ENCODE results near the gene KLHL29. TPM values are rescaled to one million over a fixed set of nuclear protein-coding genes. Genes with fewer than 3 reads are reported as not detected.

Gene KLHL29
- total RNA-seq, 1 donor from 2014 or later: 16.3 TPM

GRCh38 chr2:23351388-23352141, 33.4 kb upstream of the KLHL29 start:
- Histone ChIP-seq H3K27ac (peak overlapping the region in 1 of 2 donors; percentile 10), H3K4me1 (peaks cover 4 to 6% of the 10 kb centered on the region in 2 donors), H3K9me3 (no peaks in the 10 kb centered on the region), H3K4me3 (peak overlapping the region in 1 of 2 donors; percentile 41), H3K27me3 (no peaks in the 10 kb centered on the region), H3K36me3 (no peaks in the 10 kb centered on the region)
- intact Hi-C loops (cut with DNase I): loop anchor here (2.0 kb wide), 1 partner anchor 995 kb away; no protein-coding TSS in a partner anchor
- peak; percentile 65 to 94 (median 82) for TF ChIP-seq CTCF (IDR thresholded peaks at IDR 0.05)
- DNase-seq (ENCODE audit: low spot score in 2 of 2): peak in 1 of 2 donors; percentile 79

GRCh38 chr2:23354554-23354953, 30.4 kb upstream of the KLHL29 start:
- no peak overlapping the region for H3K4me3 ChIP-seq
- H3K27me3 ChIP-seq: no peaks in the 10 kb centered on the region
- intact Hi-C loops (cut with DNase I): no loop called here
- no peak for DNase-seq (ENCODE audit: low spot score in 2 of 2)
- no peak for TF ChIP-seq CTCF (IDR thresholded peaks at IDR 0.05)
- H3K36me3 ChIP-seq: no peaks in the 10 kb centered on the region
- H3K4me1 ChIP-seq: peaks cover 4 to 6% of the 10 kb centered on the region in 2 donors
- H3K27ac ChIP-seq: no peak overlapping the region
- no peaks in the 10 kb centered on the region for H3K9me3 ChIP-seq

- DNase-seq (ENCODE audit: low spot score in 2 of 2): no peak
- no peak for TF ChIP-seq CTCF (IDR thresholded peaks at IDR 0.05)
- intact Hi-C loops (cut with DNase I): no loop called here
Observed at GRCh38 chr2:23355001-23355400, 30.0 kb upstream of the KLHL29 start.

GRCh38 chr2:23356711-23357110, 28.3 kb upstream of the KLHL29 start:
- TF ChIP-seq CTCF (IDR thresholded peaks at IDR 0.05): no peak
- H3K27ac ChIP-seq: no peak overlapping the region
- intact Hi-C loops (cut with DNase I): no loop called here
- no peak overlapping the region for H3K4me3 ChIP-seq
- no peak for DNase-seq (ENCODE audit: low spot score in 2 of 2)
- H3K27me3 ChIP-seq: no peaks in the 10 kb centered on the region
- H3K4me1 ChIP-seq: peaks cover 3 to 5% of the 10 kb centered on the region in 2 donors
- H3K36me3 ChIP-seq: no peaks in the 10 kb centered on the region
- H3K9me3 ChIP-seq: no peaks in the 10 kb centered on the region

More at GRCh38 chr2:23355001-23355400, 30.0 kb upstream of the KLHL29 start:
- H3K36me3 ChIP-seq: no peaks in the 10 kb centered on the region
- peaks cover 4 to 6% of the 10 kb centered on the region in 2 donors for H3K4me1 ChIP-seq
- no peaks in the 10 kb centered on the region for H3K27me3 ChIP-seq
- no peak overlapping the region for H3K27ac ChIP-seq
- H3K4me3 ChIP-seq: no peak overlapping the region
- H3K9me3 ChIP-seq: no peaks in the 10 kb centered on the region

GRCh38 chr2:23359631-23360567, 25.1 kb upstream of the KLHL29 start:
- DNase-seq (ENCODE audit: low spot score in 2 of 2): peak in 1 of 2 donors; percentile 34
- no peaks in the 10 kb centered on the region for H3K27me3 ChIP-seq
- no peak for TF ChIP-seq CTCF (IDR thresholded peaks at IDR 0.05)
- H3K9me3 ChIP-seq: no peaks in the 10 kb centered on the region
- no peaks in the 10 kb centered on the region for H3K4me1 ChIP-seq
- H3K27ac ChIP-seq: no peak overlapping the region
- no peaks in the 10 kb centered on the region for H3K36me3 ChIP-seq
- intact Hi-C loops (cut with DNase I): no loop called here
- H3K4me3 ChIP-seq: no peak overlapping the region
